K562 (cell line): ENCODE data around the gene RDM1. TPM values are rescaled to one million over a fixed set of nuclear protein-coding genes. Genes with fewer than 3 reads are reported as not detected.

Experiments used
- DPF2 ChIP-seq: fragments of 450-650 bp; IDR thresholded peaks from 2 replicates; pipeline ENCODE4 v1.6.1; 2016
- GATAD2A ChIP-seq: fragments of 450-650 bp; IDR thresholded peaks from 2 replicates; pipeline ENCODE4 v1.6.1; 2017
- L3MBTL2 ChIP-seq: fragments of 450-650 bp; IDR thresholded peaks from 2 replicates; pipeline ENCODE4 v1.6.1; 2016; ENCODE audit warnings: mild to moderate bottlenecking, moderate library complexity
- NCOA2 ChIP-seq, 2 experiments: fragments of 450-650 bp; IDR thresholded peaks; 2 replicates each; pipeline ENCODE4 v1.6.1; 2018; ENCODE audit warnings: mild to moderate bottlenecking in 2 of 2, moderate library complexity in 1 of 2; ENCODE audit not compliant: partially characterized antibody in 2 of 2
- POLR2B ChIP-seq: fragments of 450-650 bp; IDR thresholded peaks from 2 replicates; pipeline ENCODE4 v1.6.1; 2018; ENCODE audit warnings: low read depth; ENCODE audit not compliant: partially characterized antibody
- PRPF4 ChIP-seq: fragments of 200-400 bp; formaldehyde crosslinking; IDR thresholded peaks from one replicate; pipeline ENCODE4 v1.6.1; 2017; ENCODE audit warnings: low read length, low read depth, mild to moderate bottlenecking; ENCODE audit not compliant: insufficient read depth, poor library complexity, severe bottlenecking
- RAD21 ChIP-seq, 2 experiments: fragments of 250-450 bp in 1 of 2; fragments of 450-650 bp in 1 of 2; sonication (Bioruptor Pico) in 1 of 2; formaldehyde crosslinking in 1 of 2; IDR thresholded peaks in 1 of 2; conservative IDR thresholded peaks in 1 of 2; 2 replicates each; pipeline versions ENCODE4 v1.4.0 to v1.8.0; 2020 to 2022; ENCODE audit warnings: mild to moderate bottlenecking in 2 of 2, moderate library complexity in 1 of 2
- RHOXF2B ChIP-seq: fragments of 250-450 bp; sonication (Bioruptor Pico); conservative IDR thresholded peaks from 2 replicates; pipeline ENCODE4 v1.5.1; 2021
- ZBTB7A ChIP-seq: IDR thresholded peaks from 2 replicates; pipeline ENCODE4 v1.6.1; 2011; ENCODE audit warnings: low read depth, mild to moderate bottlenecking, low read length, moderate library complexity, borderline replicate concordance; ENCODE audit not compliant: control insufficient read depth
- ZFPM2 ChIP-seq: fragments of 250-450 bp; sonication (Bioruptor Pico); IDR thresholded peaks from 2 replicates; pipeline ENCODE4 v1.5.1; 2022; ENCODE audit warnings: mild to moderate bottlenecking
- ZNF124 ChIP-seq: sonication (generic); formaldehyde crosslinking; IDR thresholded peaks from 2 replicates; pipeline ENCODE4 v1.8.1; 2022; ENCODE audit warnings: missing genetic modification reagents
- polyA plus RNA-seq, 8 experiments: library from polyadenylated mRNA; depleted of rRNA in 4 of 8; stranded (reverse) in 5 of 8; unstranded in 3 of 8; fragments of >200 nt; fragmentation: Nextera tagmentation in 2 of 8; fragmentation: Illumina TruSeq in 1 of 8; extraction: Ambion mirVana in 2 of 8; extraction: Trizol in 1 of 8; gene quantifications; 2 replicates each; pipeline versions ENCODE4 v1.2.1 to v1.2.3, GENCODE V29; 2011 to 2014; ENCODE audit warnings: inconsistent platforms in 1 of 8, missing spikeins in 1 of 8
- total RNA-seq, 7 experiments: library from RNA; depleted of rRNA in 6 of 7; stranded (reverse); fragments of >200 nt in 6 of 7; fragmentation: Illumina TruSeq in 2 of 7; extraction: Trizol in 2 of 7; gene quantifications; 2 replicates each; pipeline versions ENCODE4 v1.2.1 to v1.2.3, GENCODE V29; 2011 to 2021; ENCODE audit warnings: low replicate concordance in 1 of 7
- TF ChIP-seq, protein P1 (sequence below): sonication (generic); formaldehyde crosslinking; IDR thresholded peaks from 2 replicates; pipeline ENCODE4 v1.8.0; 2022; ENCODE audit warnings: mild to moderate bottlenecking, missing genetic modification reagents, borderline replicate concordance
- TF ChIP-seq, protein P2 (sequence below): fragments of 250-450 bp; sonication (Bioruptor Pico); IDR thresholded peaks from 2 replicates; pipeline ENCODE4 v1.8.0; 2022; ENCODE audit warnings: inconsistent platforms
- TF ChIP-seq, protein P3 (sequence below): fragments of 450-650 bp; IDR thresholded peaks from 2 replicates; pipeline ENCODE4 v1.6.1; 2017; ENCODE audit warnings: antibody characterized with exemption, mild to moderate bottlenecking
- TF ChIP-seq, protein P4 (sequence below), 2 experiments: IDR thresholded peaks in 1 of 2; conservative IDR thresholded peaks in 1 of 2; 2 replicates each; pipeline ENCODE4 v1.6.1; 2016; ENCODE audit warnings: low read depth in 2 of 2, mild to moderate bottlenecking in 1 of 2, missing compliant biosample characterization in 1 of 2, missing genetic modification characterization in 1 of 2, moderate library complexity in 1 of 2

RDM1 gene
- total and polyA plus RNA-seq, 9 of the 15 experiments (the other 6 are each of a cell fraction or from before 2014, with no cell fraction given): 2.5 to 11.2 (median 5.4) TPM

DNA sequence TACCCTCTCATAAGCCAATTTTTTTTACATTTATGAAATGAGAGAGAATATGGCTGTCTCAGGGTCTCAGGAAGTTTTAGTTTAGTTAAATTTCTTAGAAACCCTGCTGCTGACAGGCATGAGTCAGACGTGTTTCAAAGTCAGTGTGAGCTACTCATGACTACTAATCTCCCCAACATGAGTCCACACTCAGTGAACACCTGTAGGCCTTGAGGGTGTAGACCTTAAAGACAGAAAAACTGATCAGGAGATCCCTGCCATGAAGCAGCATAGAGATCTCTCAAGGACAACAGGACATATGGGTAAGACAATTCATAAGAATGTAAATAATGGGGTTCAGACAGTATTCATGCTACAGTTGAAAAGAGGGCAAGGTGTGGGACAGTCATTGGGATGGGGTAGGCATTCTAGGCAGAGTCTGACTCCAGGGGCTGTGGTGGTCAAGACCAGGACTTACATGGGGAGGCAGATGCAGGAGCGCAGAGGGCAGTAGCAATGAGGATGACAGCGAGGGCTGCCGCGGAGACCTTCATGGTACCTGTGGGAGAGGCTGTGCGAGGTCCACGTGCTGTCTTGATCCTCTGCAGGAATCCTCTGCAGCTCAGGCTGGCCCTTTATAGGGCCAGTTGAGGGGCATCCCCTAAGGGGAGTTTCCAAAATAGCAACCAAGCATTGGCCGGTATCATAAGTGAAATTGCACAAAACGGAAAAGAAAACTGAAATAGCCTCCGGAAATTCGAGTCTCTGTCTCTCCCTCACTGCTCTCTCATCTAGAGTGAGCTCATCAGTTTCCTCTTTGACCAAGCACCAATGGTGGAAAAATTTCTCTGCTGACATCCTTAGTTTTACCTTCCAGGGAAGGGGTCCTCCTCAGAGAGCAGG, 50.6 kb downstream of the RDM1 start, which contains the start of gene CCL5 (continued):
- TF ChIP-seq RAD21 (CRISPR knock-in tag; conservative IDR thresholded peaks at IDR 0.05 in 1 of 2, IDR thresholded peaks at IDR 0.05 in 1 of 2): no peak
- TF ChIP-seq PRPF4: no peak
- TF ChIP-seq, protein P1, sequence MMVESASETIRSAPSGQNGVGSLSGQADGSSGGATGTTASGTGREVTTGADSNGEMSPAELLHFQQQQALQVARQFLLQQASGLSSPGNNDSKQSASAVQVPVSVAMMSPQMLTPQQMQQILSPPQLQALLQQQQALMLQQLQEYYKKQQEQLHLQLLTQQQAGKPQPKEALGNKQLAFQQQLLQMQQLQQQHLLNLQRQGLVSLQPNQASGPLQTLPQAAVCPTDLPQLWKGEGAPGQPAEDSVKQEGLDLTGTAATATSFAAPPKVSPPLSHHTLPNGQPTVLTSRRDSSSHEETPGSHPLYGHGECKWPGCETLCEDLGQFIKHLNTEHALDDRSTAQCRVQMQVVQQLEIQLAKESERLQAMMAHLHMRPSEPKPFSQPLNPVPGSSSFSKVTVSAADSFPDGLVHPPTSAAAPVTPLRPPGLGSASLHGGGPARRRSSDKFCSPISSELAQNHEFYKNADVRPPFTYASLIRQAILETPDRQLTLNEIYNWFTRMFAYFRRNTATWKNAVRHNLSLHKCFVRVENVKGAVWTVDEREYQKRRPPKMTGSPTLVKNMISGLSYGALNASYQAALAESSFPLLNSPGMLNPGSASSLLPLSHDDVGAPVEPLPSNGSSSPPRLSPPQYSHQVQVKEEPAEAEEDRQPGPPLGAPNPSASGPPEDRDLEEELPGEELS (CRISPR knock-in tag): no peak
- 0 out of 2 replicates have a peak, but pooled peaks have one; percentile 42 for TF ChIP-seq DPF2
- no peak for TF ChIP-seq ZBTB7A
- no peak for TF ChIP-seq ZFPM2
- no peak for TF ChIP-seq GATAD2A
- TF ChIP-seq ZNF124 (CRISPR knock-in tag): no peak
- TF ChIP-seq POLR2B: no peak
- TF ChIP-seq, protein P2, sequence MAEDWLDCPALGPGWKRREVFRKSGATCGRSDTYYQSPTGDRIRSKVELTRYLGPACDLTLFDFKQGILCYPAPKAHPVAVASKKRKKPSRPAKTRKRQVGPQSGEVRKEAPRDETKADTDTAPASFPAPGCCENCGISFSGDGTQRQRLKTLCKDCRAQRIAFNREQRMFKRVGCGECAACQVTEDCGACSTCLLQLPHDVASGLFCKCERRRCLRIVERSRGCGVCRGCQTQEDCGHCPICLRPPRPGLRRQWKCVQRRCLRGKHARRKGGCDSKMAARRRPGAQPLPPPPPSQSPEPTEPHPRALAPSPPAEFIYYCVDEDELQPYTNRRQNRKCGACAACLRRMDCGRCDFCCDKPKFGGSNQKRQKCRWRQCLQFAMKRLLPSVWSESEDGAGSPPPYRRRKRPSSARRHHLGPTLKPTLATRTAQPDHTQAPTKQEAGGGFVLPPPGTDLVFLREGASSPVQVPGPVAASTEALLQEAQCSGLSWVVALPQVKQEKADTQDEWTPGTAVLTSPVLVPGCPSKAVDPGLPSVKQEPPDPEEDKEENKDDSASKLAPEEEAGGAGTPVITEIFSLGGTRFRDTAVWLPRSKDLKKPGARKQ (CRISPR knock-in tag): no peak
- TF ChIP-seq, protein P3, sequence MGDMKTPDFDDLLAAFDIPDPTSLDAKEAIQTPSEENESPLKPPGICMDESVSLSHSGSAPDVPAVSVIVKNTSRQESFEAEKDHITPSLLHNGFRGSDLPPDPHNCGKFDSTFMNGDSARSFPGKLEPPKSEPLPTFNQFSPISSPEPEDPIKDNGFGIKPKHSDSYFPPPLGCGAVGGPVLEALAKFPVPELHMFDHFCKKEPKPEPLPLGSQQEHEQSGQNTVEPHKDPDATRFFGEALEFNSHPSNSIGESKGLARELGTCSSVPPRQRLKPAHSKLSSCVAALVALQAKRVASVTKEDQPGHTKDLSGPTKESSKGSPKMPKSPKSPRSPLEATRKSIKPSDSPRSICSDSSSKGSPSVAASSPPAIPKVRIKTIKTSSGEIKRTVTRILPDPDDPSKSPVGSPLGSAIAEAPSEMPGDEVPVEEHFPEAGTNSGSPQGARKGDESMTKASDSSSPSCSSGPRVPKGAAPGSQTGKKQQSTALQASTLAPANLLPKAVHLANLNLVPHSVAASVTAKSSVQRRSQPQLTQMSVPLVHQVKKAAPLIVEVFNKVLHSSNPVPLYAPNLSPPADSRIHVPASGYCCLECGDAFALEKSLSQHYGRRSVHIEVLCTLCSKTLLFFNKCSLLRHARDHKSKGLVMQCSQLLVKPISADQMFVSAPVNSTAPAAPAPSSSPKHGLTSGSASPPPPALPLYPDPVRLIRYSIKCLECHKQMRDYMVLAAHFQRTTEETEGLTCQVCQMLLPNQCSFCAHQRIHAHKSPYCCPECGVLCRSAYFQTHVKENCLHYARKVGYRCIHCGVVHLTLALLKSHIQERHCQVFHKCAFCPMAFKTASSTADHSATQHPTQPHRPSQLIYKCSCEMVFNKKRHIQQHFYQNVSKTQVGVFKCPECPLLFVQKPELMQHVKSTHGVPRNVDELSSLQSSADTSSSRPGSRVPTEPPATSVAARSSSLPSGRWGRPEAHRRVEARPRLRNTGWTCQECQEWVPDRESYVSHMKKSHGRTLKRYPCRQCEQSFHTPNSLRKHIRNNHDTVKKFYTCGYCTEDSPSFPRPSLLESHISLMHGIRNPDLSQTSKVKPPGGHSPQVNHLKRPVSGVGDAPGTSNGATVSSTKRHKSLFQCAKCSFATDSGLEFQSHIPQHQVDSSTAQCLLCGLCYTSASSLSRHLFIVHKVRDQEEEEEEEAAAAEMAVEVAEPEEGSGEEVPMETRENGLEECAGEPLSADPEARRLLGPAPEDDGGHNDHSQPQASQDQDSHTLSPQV: peak; percentile 25; the same call in 1 of the 2 replicates
- no peak for TF ChIP-seq RHOXF2B (CRISPR knock-in tag)
- TF ChIP-seq, protein P4, sequence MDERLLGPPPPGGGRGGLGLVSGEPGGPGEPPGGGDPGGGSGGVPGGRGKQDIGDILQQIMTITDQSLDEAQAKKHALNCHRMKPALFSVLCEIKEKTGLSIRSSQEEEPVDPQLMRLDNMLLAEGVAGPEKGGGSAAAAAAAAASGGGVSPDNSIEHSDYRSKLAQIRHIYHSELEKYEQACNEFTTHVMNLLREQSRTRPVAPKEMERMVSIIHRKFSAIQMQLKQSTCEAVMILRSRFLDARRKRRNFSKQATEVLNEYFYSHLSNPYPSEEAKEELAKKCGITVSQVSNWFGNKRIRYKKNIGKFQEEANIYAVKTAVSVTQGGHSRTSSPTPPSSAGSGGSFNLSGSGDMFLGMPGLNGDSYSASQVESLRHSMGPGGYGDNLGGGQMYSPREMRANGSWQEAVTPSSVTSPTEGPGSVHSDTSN (CRISPR knock-in tag; IDR thresholded peaks at IDR 0.05; ENCODE audit: low read depth): no peak
- TF ChIP-seq, protein P4 (tag; conservative IDR thresholded peaks at IDR 0.05; ENCODE audit: low read depth): no peak
- TF ChIP-seq NCOA2 (IDR thresholded peaks at IDR 0.05; ENCODE audit: partially characterized antibody in 2 of 2): no peak
- TF ChIP-seq L3MBTL2: 0 out of 2 replicates have a peak, but pooled peaks have one; percentile 7
